Effector CD4-positive, alpha-beta T cell (primary cell): ENCODE results near the gene ZNF121.
A peak's percentile ranks its signal among the peaks of the same experiment; 100 is the strongest.
"Not testable (repeated sequence)": the region's sequence is repeated elsewhere in the genome, so short reads cannot be mapped to it uniquely, and the experiment has no call there.

ENCODE experiments used
- DNase-seq: peaks from one replicate; pipeline ENCODE4 v3.0.0-alpha.2; 2020
- total RNA-seq: gene quantifications from one replicate; lab custom pipeline; 2026; lab: John Stamatoyannopoulos, UW

Gene ZNF121
- 79.0 reads per million, percentile 78 among the genes with 10 or more reads in this experiment for total RNA-seq

GRCh38 chr19:9584073-9584833 lies at the start of gene ZNF121:
Gene ZNF121 (minus strand): TSS chr19:9584504. CDS start chr19:9568097, 16,407 bp downstream.
- DNase-seq, result peak; percentile 66

DNA sequence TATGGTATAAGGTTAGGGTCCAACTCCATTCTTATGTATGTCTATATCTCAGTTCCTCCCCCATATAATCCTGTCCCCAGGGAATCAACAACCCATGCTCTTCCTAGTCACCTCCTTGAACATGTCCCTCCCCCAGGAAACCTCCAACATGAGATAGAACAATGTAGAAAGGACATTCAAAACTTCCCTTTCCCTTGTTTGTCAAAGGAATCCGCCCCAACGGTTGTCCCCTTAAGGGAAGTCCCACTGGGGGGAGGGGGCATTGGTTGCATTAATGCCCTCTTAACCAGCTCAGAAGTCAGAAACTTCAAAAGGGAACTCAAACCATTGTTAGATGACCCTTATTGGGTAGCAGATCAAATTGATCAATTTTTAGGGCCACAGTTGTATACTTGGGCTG lies 43.6 kb upstream of the ZNF121 start:
- DNase-seq, result no peak

GRCh38 chr19:9622531-9622930 lies 38.2 kb upstream of the ZNF121 start:
- DNase-seq, result no peak

DNA sequence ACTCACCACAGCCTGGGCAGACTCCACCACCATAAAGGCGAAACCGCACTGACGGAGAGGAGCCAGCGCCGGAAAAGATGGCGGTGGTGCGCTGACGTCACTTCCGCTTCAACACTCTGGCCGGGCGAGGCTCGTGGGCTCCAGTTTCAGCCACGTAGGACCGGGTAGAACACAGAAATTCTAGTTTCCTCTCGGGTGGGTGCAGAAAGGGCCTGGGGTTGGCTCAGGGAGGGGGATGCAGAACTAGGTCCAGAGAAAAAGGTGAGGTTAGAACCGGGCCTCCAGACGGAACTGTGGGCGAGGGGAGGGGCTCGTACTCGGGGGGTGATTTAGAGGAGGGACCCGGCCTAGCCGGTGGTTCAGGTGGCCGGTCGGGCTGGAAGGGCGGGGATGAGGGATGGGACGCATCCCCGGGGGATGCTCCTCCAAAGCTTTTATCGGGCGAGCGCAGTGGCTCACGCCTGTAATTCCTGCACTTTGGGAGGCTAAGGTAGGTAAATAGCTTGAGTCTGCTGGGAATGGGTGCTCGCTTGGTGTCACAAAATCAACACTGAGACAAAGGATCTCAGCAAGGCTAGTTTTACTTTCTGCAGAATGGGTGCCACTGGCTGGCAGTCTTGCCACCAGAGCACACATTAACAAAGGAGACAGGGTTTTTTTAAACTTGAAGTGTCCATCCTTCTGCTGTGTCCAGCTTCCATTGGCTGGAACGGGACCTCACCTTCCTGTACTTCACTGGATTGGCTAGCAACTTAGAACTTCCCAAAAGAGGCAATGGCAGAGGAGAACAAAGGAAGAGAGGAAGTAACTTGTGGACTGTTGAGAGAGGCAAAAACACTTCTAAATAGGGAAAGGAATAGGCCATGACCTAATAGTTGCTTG lies 37.1 kb upstream of the ZNF121 start, which contains the start of gene ZNF561:
Gene ZNF561 (minus strand): TSS at position 77 of the 882 bp plus-strand sequence. CDS start 1,776 bp downstream, outside the sequence.
- DNase-seq, result peak; percentile 83

DNA sequence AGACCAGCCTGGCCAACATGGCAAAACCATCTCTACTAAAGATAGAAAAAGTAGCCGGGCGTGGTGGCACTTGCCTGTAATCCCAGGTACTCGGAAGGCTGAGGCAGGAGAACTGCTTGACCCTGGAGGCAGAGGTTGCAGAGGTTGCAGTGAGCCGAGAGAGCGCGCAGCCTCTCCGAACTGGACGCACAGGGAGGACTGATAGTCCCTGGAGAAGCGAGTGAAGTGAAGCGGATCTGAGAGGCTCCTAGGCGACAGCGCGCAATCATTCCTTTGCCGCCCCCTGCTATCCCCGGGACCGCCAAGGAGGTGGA lies 36.5 kb upstream of the ZNF121 start:
- DNase-seq, result no peak

DNA sequence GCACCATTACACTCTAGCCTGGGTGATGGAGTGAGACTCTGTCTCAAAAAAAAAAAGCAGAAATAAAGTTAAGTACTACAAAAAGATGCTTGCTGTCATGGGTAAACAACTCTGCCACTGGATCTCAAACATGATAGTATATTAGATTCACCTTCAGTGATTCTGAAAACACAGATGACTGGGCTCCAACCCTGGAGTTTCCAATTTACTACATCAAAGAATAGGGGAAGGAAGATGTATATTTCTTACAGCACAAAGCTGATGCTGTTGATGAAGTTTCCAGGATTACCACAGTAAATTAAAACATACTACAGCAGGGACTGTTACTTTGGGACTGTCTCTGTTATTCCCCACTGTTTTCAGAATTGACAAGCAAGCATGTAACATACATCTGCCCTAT lies 31.5 kb upstream of the ZNF121 start:
- no peak for DNase-seq

- no peak for DNase-seq
Observed at GRCh38 chr19:9610484-9611113, 26.3 kb upstream of the ZNF121 start.

DNA sequence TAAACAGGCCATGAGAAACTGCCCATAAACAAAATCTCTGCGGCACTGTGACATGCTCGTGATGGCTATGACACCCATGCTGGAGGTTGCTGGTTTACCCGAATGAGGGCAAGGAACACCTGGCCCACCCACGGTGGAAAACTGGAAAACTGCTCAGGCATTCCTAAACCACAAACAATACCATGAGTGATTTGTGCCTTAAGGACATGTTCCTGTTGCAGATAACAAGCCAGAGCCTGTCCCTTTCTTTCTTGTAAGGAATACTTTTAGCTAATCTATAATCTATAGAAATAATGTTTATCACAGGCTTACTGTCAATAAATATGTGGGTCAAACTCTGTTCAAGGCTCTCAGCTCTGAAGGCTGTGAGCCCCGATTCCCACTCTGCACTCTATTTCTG lies 24.6 kb upstream of the ZNF121 start:
- DNase-seq, result no peak

GRCh38 chr19:9597027-9597426 lies 12.7 kb upstream of the ZNF121 start:
- DNase-seq, result no peak

DNA sequence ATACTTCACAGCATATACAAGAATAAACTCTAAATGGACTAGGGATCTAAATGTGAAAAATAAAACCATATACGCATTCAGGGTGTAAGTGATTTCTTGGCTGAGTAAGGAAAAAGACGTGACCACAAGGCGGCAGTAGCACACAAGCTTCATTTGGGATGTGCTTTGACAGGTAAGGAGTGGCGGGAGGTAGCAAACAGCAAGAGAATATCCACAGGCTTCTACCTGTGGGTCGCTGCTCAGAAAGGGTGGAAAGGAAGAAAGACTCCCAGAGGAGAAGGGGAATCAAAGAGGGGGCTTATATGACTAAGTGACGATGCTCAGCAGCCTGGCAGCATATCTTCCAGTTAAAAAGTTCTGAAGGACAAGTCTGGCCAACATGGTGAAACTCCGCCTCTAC lies 2.5 kb upstream of the ZNF121 start:
- peak; percentile 72 for DNase-seq

DNA sequence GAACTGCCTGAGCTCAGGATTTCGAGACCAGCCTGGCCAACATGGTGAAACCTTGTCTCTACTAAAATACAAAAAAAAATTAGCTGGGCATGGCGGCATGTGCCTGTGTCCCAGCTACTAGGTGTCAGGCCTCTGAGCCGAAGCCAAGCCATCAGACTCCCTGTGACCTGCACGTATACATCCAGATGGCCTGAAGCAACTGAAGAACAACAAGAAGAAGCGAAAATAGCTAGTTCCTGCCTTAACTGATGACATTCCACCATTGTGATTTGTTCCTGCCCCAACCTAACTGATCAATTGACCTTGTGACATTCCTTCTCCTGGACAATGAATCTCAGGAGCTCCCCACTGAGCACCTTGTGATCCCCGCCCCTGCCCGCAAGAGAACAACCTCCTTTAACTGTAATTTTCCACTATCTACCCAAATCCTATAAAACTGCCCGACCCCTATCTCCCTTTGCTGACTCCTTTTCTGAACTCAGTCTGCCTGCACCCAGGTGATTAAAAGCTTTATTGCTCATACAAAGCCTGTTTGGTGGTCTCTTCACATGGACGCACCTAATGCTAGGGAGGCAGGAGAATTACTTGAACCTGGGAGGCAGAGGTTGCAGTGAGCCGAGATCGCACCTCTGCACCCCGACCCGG lies 2.1 kb downstream of the ZNF121 start:
- not testable (repeated sequence) for DNase-seq

GRCh38 chr19:9580728-9581127 lies 3.6 kb downstream of the ZNF121 start:
- DNase-seq, result no peak

GRCh38 chr19:9570255-9570654 lies 14.0 kb downstream of the ZNF121 start:
- DNase-seq, result no peak

GRCh38 chr19:9566729-9567128 lies 17.6 kb downstream of the ZNF121 start:
- no peak for DNase-seq

DNA sequence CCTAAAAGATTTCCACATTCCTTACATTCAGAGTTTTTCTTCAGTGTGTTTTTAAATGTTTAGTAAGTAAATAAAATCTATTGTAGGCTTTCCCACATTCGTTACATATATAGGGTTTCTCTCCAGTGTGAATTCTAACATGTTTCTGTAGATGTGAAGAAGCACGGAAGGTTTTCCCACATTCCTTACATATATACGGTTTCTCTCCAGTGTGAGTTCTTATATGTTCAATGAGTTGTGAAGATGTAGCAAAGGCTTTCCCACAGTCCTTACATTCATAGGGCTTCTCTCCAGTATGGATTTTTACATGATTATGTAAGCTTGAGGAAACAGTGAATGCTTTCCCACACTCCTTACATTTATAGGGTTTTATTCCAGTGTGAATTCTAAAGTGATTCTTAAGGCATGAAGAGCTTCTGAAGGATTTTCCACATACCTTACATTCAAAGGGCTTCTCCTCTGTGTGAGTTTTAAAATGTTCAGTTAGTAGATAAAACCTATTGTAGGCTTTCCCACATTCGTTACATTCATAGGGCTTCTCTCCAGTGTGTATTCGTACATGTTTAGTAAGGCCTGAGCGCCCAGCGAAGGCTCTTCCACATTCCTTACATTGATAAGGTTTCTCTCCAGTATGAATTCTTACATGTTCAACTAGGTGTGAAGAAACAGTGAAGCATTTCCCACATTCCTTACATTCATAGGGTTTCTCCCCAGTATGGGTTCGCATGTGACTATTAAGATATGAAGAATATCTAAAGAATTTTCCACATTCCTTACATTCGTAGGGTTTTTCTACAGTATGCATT lies 18.2 kb downstream of the ZNF121 start:
- DNase-seq, result no peak

DNA sequence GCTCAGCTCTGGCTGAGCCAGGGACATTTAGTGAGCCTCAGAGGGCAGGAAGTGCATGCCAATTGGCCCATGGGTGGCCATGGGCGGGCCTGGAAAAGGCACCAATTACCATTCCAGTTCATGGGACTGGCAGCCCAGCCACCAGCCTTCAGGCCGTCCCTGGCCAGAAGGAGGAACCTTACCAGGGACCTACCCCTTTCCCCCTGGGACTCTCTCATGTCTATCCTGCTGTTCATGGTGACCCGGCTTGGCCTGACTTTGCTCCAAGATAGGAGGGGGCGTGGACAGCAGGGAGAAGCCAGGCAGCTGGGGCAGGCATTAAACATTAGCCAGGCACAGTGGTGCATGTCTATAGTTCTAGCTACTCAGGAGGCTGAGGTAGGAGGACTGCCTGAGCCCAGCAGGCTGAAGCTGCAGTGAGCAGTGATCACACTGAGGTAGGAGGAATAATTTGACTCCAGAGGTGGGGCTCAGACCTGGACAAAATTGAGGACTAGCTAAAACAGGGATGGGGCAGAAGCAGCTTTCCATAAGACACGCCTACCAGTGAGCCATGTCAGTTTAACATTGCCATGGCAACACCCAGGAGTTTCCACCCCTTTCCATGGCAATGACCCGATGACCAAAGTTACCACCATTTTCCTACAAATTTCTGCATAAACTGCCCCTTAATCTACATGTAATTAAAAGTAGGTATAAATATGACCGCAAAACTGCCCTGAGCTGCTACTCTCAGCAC lies 31.6 kb downstream of the ZNF121 start:
- no peak for DNase-seq

DNA sequence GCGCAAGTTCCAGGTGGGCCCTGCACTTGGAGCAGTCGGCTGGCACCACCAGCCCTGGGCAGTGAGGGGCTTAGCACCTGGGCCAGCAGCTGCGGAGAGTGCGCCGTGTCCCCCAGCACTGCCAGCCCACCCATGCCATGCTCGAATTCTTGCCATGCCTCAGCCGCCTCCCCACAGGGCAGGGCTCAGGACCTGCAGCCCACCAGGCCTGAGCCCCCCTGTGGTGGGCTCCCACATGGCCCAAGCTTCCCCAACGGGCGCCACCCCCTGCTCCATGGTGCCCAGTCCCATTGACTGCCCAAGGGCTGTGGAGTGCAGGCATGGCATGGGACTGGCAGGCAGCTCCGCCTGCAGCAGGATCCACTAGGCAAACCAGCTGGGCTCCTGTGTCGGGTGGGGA lies 36.4 kb downstream of the ZNF121 start:
- DNase-seq, result no peak

- DNase-seq, result not testable (repeated sequence)
Observed at GRCh38 chr19:9541281-9541680, 43.0 kb downstream of the ZNF121 start.

DNA sequence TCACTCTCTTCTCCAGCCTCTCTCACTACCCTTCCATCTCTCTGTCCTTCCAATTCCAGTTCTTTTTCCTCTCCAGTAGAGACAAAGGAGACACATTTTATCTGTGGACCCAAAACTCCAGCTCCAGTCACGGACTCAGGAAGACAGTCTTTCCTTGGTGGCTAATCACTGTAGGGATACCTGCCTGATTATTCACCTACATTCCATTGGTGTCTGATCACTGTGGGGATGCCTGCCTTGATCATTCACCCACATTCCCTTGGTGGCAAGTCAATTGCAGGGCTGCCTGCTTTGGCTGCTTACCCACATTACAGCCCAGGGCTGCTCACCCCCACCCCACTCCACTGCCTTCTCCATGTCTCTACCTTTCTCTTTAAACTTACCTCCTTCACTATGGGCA lies 44.4 kb downstream of the ZNF121 start:
- not testable (repeated sequence) for DNase-seq

DNA sequence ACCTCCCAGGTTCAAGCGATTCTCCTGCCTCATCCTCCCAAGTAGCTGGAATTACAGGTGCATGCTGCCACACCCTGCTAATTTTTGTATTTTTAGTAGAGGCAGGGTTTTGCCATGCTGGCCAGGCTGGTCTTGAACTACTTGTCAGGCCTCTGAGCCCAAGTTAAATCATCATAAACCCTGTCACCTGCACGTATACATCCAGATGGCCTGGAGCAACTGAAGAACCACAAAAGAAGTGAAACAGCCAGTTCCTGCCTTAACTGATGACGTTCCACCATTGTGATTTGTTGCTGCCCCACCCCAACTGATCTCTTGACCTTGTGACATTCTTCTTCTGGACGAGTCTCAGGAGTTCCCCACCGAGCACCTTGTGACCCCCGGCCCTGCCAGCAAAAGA lies 45.1 kb downstream of the ZNF121 start:
- not testable (repeated sequence) for DNase-seq
